Amniotic epithelial cell (primary cell): ENCODE measurements around the gene ZNF407.

ENCODE experiments used
- DNase-seq: peaks from one replicate; pipeline ENCODE4 v3.0.0-alpha.2; 2010; ENCODE audit warnings: low read depth

The ZNF407 gene

DNA sequence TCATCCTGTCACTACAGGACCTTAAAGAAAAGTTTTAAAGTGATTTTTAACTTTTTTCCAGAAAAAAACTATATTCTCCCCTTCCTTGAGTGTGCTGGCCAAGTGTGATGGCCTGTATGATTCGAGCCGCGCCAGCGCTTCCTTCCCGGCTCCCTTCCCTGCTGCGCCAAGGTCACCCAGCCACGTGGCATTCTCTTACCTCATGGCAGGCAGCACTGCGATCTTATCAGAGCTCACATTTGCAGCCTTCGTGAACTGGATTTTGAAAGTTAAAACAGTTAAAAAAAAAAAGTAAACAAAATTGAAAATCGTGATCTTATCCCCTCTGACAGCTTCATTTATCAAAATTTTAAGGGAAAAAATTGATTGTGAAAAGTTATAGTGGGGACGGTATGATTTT lies 331.4 kb downstream of the ZNF407 start:
- no peak for DNase-seq

DNA sequence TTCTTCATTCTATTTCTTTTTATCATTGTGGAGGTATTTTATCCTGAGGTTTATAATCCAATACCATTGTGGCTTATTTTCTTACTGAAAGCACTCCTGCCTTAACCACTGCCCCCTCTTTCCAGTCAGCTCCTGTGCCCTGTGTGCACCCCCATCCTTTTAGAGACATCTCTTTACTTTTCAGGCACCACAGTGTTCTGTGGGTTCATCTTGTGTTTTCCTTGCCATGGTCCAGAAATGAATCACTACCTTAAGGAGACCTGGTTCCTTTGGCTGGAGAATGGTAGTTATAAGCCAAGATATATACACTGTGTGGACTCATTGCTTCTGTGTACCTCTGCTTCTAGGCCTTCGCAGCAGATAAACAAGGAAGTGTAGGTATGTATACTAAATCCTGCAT lies 332.9 kb downstream of the ZNF407 start:
- no peak for DNase-seq

DNA sequence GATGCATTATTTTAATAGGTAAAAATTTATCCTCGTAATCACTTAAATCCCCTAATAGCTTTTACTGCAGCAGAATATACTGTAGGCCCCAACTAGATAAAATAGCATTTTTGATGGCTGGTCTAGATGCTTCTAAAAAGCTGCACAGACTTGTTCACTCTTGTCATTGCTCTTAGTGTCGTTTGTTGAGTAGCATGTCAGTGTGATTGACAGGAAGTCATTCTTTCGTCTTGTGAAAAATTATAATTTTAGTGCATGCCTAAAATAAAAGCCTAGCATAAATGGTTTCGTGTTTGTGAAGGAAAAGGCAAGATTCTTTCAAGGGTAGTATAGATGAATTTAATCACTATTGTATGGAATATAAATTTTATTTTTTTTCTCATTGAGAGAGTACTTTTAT lies 336.3 kb downstream of the ZNF407 start:
- DNase-seq = no peak

DNA sequence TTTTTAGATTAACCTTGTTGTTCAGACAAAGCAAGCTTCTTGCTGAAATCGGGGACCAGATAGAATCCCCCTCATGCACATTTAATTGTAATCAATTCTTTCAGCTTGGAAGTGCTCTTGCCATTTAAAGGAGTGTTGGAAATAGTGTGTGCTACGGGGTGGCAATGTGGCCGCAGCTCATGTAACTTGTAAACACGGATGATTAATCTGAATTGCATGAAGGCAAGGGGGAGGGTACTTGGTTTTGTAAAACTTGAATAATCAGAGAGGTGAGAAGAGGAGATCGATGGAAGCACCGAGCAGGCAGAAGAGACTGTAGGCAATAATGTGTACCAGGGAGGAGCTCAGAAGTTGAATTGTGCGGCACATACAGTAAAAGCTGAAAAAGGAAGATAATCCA lies 337.8 kb downstream of the ZNF407 start:
- DNase-seq = no peak

DNA sequence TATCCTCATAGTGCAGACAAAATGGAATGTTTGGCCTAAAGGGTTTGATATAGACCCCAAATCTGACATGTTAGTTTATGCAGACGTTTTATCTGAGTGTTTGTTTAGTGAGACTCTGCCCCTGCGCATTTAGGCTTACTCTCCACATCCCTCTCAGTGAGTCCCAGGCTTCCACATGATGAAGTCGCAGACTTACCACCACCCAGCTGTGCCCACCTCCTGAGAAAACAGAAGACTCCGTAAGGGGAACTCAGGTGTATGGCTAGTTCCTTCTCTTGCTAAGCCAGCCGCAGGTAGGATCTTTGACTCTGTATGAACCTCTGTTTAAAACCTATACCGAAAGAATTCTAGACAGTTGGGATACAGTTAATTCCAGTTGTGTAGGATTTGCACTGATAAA lies 338.7 kb downstream of the ZNF407 start:
- no peak for DNase-seq

DNA sequence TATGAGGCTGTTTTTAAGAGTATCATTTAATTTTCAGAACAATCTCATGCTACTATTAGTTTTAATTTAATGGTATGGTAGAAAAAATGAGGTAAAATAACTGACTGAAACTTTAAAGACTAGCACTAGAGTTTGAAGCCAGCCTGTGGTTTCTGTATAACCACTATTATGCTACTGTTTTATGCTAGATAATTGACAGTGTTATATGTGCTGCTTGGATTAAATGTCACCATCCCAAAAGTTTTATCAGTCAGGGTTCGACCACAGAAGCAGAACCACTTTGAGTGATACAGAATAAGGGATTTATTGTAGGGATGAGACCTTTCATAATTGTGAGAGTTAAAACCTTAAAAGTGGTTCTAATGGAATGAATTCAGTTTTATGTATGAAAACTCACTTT lies 339.6 kb downstream of the ZNF407 start:
- no peak for DNase-seq

DNA sequence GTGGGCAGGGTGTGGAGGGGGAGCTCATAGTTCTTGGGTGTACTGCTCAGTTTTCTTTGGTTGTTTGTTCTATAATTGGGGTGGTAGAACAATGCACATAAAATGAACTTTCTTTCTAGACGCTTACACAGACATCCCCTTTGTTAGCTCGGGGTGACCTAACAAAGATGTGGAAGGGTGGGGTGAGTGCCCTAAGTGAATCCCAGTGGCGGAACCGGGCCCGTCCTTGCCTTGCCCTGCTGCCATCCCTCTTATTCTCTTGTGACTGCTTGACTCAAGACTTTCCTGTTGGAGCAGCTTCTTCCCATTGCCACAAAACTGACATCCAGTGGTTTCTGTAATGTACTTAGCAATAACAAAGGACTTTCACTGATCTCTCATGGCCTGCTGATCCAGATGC lies 343.2 kb downstream of the ZNF407 start:
- DNase-seq = no peak

DNA sequence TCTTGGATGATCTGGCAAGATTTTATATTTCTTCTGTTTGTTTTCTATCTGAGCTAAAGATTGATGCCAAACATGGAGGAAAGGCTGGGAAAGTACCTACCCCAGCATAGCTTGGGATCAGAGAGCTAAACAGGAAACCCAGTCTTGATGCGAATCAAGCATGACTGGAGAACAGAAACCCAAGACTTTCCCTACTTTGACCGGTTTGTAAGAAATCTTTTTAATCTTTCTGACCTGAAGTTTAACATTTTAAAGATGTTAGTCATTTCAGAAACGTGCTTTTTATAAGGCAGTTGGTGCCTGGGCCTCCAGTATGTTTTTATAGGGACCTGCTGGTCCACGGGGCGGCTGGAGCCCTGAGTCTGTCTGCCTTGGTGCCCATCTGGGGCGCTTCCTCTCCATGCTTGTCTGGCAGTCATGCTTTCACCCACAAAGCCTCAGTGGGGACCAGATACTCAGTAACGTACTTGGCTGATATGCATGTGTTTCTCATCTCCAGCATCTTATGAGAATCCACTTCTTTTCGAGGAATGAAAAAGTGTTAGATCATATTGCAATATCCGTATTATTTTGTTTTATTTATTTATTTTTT lies 344.7 kb downstream of the ZNF407 start:
- DNase-seq = peak; percentile 26

DNA sequence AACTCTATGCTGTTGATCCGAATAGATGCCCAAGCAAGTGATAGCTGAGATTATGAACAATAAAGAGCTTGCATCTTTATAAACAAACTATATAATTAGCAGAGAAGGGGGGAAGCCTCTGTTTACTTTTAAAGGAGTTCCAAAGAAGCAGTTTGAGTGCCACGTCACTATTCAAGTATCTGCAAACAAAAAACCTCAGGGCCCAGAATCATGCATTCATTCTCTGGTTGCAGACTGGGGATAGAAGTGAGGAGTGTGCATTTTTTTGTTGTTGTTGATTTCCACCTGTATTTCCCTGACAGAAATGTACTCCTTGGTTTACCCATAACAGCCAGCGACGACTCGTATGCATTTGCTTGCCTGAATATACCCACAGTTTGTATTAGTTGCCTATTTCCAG lies 347.0 kb downstream of the ZNF407 start:
- DNase-seq = peak; percentile 26

DNA sequence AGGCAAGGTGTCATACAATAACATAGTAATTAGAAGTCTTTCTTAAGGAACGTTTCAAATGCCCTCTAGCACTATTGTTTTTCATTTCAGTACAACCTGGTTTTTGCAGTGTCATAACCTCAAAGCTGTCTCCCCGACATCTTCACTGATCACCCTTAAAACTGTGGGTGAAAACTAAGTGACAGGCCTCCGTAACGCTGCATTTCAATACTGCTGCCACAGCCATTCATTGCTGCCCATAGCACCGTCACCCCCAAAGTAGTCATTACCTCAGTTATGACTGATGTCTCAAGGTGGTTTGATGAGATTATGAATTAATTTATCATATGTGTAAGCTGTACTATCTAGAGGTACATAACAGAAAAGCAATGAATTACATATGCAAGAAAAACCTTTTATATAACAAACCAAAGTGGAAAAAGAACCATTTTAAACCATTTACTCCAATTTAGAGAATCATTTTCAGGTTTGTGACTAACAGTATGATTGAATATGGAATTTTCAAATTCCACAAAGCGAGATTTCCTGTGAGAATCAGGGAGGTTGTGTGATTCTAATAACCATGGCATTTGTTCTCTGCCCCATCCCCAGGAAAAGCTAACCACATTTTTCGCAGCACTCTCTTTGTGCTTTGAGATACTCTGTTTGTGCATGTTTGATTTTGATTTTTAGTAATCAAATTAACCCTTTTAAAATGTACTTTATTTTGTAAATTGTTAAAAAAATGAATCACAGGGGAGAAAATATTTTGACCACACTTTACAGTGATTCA lies 348.3 kb downstream of the ZNF407 start:
- DNase-seq = peak; percentile 47

DNA sequence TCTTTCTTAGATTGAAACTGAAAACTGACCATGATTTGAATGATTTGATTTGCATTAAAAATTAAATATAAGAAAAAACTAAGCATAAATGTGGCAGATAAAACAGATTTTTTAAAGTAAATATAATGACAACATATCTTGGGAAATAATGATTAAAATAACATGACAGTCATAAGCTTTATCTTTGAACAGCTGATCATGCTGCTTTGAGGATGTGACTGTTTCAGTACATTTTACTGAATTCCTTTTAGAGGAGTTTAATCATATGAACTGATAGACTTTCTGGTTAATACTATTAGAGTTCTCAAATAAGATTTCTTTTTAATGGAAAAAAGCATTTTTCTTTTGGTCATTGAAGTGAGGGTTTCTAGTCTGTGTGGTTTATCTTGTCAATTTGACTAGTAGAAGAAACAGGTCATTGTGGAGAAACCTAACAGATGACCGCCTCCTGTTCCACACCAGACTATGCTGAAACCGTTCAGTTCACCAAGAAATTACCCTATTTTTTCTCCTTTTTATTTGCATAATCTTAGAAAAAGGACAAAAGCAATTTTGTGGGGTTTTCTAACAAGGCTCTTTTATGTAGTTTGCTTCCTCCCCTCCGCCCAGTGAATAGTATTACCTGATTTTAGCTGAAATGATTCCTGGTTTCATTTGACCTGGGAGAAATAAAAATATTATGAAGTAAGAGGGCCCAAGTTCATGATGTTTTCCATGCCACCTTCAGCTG lies 349.1 kb downstream of the ZNF407 start:
- peak; percentile 32 for DNase-seq

DNA sequence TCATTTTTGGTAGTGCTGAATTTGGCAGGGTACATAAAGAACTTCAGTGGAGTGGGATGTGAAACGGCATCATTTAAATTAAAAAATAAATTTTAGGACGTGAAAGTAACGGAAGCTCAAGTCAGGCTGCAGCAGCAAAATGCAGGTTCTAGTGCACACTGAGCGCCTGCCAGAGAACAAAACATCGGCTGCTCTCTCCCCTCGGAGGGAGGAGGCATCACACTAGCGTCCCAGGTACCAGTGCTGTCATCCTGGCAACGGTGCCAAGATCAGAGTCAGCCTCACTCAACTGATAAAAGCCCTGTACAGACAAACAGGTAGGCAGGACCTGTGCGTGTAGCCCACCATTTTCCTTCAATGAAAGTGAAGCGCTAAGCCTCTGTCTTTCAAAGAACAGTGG lies 349.7 kb downstream of the ZNF407 start:
- DNase-seq = no peak

DNA sequence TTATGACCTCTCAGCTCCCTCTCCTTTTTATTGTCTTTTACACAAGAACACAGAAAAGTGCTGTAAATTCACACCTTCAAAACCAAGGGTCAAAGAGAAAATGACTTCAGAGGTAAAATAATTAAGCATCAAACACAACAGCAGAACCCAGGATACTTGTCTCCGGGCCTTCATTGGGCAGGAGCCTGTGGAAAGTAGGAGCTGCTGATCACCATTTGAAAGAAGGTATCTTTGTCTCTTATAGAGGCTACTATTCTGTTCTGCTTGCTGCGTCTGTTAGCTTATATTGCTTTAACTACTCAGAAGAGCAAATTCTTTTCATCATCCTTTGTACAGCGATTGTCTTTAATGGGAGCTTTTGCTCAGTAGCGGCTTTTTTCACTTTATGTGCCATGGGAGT lies 350.2 kb downstream of the ZNF407 start:
- no peak for DNase-seq

DNA sequence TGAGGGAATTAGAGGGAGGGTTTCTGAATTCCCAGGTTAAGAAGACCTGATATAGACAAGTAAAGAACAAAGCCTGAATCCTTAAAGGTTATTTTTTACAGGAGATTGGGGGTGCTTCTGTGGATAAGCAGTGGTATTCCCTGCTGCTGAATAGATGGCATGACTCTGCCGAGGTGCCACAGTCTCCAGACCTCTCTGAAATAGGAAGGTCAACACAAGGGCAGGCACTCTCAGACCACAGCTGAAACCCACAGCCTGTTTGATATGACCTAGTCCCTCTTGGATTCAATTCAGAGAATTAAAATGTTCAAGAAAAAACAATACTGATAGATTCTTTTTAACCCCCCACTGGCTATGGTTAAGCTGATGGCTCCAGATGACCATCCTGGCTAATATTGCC lies 351.9 kb downstream of the ZNF407 start:
- no peak for DNase-seq

DNA sequence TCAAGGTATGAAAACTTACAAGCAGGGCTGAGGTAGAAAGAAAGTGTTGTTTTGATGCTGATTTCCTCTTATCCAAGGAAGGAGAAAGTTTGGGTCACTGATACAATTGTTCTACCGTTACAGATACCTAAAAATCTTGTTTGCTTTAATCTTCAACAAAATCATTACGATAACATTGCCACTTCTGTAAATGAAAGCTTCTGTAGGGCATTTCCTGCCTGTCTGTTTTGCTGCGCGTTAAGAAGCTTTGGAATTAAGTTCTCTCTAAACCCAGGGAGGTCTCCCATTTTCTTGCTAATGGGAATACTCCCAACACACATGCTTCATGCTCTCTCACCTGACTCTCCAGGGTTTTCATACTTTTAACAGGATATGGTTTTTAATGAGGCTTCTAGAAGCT lies 352.8 kb downstream of the ZNF407 start:
- DNase-seq = no peak

DNA sequence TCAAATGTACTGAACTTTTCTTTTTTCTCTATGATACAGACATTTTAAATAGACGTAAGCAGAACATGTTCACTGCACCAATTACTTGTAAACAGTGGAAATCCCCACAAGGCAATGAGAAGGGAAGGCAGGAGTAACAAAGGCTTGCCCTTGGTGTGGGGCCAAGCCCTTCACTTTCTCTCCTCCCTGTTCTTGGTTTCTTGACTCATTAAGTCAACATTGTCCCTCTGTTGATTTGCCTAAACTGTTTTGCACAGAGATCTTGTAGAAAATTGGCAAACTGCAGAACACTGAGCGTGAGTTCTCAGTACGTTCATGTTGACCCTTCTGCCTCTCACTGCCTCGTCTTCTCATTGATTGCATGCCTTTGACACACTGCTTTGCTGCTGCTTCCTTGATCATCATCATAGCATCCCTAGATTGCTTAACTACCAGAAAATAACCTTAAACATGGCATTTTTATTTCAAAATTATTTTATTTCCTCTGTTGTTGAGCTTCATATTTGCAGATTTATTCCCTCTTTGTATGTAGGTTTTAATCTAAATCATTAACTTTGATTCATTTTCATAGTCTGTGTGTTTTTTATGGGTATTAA lies 353.6 kb downstream of the ZNF407 start:
- peak; percentile 47 for DNase-seq

DNA sequence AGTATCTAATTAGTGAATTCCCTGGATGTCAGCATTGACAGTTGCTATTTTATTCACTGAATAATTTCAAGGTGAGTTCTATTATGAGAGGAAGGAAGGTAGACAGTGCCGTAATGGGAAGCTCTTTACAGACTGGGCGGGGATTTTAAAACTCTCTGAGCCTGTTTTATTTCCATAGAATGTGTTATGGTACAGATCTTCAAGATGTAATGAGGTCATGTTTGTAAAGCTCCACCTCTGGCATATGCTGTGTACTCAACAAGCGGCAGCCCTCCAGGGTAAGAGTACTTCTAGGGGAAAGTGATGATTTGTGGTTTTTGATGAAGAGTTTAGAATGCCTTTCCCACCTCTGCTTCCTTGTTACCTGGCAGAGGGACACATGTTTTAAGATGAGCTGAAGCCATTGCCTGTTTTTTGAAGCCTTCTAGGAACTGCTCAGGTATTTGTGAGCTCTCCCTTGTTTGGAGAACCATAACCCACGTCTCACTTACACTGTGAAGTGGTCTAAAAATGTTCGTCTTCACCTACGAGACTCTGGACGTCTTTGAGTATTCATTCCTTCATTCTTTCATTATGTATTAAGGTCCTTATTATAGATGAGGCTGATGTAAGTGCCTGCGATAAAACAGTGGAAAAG lies 360.0 kb downstream of the ZNF407 start:
- no peak for DNase-seq

DNA sequence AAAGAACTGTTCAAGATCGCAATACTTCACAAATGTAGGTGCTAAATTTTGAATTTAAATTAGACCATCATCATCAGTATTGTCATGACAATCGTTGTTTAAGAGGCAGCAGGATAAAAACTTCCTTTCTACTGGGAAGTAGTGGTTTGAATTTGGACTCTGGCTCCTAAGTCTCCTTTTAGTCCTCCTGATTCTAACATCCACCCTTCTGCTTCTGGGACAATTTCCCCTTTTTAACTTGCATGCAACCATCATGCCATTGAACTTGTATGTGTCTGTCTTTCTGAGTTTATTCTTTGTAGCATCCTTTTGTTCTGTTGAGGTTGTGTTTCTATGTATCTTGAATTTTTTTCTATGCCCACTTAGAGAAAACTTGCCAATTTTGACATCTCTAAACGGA lies 361.5 kb downstream of the ZNF407 start:
- no peak for DNase-seq

DNA sequence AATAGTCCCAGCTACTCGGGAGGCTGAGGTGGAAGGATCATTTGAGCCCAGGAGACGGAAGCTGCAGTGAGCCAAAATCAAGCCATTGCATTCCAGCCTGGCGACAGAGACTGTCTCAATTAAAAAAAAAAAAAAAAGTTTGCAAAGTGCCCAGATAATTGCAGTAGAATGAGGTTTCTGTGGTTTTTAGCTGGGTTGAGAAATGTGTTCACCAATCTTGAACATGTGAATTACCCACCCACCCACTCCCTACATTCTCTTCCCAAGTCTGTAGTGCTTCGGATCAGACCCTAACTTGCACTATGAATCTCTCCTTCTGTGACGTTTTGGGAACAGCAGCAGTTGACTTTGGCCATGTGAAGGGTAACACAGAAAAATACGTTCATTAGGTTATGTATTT lies 363.9 kb downstream of the ZNF407 start:
- no peak for DNase-seq

DNA sequence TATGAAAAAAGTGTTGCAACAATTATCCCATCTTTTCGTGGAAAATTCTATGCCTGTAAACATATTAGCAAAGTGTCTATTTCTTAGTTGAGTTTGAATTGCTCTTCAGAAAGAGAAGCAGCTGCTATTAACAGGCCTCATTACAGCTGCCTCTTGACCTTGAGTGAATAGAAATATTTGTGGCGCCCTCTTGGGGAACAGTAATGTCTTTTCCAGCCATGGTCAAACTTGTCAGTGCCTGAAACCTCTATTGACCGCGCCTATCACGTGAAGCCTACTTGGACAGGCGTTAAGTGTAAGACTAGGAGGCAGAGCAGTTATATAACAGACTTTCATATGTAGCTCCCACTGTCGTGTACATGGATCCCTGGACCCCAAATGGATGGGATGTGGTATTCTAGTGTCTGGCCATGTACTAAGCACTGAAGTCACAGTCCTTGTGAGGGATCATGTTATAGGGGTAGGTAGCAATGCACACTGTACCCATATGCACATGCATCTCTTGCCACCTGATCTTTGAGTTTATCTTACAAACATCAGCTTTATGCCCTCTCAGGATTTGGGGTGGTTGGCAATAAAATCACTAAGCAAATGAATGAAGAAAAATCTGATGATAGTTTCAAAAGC lies 366.3 kb downstream of the ZNF407 start:
- DNase-seq = peak; percentile 57

DNA sequence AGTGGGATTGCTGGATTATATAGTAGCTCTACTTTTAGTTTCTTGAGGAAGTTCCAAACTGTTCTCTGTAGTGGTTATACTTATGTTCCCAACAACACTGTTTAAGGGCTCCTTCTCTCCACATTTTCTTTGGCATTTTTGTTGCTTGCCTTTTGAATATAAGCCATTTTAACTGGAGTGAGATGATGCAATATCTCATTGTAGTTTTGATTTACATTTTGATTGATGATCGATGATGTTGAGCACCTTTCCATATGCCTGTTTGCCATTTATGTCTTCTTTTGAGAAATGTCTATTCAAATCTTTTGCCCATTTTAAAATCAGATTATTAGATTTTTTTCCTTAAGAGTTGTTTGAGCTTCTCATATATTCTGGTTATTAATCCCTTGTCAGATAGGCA lies 368.0 kb downstream of the ZNF407 start:
- no peak for DNase-seq

DNA sequence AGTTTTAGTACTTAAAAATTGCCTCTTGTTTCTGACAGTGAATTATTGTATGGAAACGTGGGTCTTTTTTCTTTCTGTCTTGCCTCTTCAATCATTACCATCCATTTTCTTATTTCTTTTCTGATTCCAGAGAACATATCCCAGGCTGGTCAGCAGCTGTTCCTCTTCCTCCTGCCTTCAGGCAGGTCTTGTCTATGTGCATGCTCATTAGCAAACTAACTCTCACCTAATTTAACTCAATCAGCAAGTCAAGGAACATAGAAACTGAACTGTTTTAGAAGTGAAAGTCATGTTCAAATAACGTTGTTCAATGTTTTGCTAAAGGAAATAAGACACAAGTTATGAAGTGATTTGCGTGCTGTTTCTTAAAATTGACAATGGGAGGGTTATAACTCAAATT lies 369.8 kb downstream of the ZNF407 start:
- DNase-seq = no peak
